A673 (cell line): ENCODE data around the gene DIAPH1. TPM values are rescaled to one million over a fixed set of nuclear protein-coding genes. Genes with fewer than 3 reads are reported as not detected.

Experiments used
- BruUV-seq: library from RNA; stranded (reverse); fragments of 400-500 nt; replicated peaks from 2 replicates; lab custom pipeline; 2021; lab: Mats Ljungman, UMichigan
- CTCF ChIA-PET: fragments of 300-600 bp; sonication (Branson Sonifier 250); formaldehyde crosslinking; loops from one replicate; lab custom pipeline; 2022; ENCODE audit warnings: antibody characterized with exemption; lab: Charles Lee
- POLR2A ChIA-PET: fragments of 300-600 bp; sonication (Branson Sonifier 250); formaldehyde crosslinking; loops from one replicate; lab custom pipeline; 2022; ENCODE audit warnings: antibody characterized with exemption; ENCODE audit not compliant: low non-redundant PET; lab: Charles Lee
- DNase-seq: peaks from one replicate; pipeline ENCODE4 v3.0.0-alpha.2; 2015; ENCODE audit warnings: low spot score
- H3K27ac ChIP-seq: fragments of 200-600 bp; sonication (generic); 2 replicates; pipeline ENCODE4 v1.5.1; 2016; ENCODE audit warnings: mixed run types, low read depth, mild to moderate bottlenecking, mixed read lengths, antibody characterized with exemption, low read length; ENCODE audit not compliant: poor library complexity, severe bottlenecking
- H3K27me3 ChIP-seq: fragments of 200-600 bp; sonication (generic); replicated peaks from 2 replicates; pipeline ENCODE4 v1.6.1; 2017; ENCODE audit warnings: mixed run types, low read depth, mild to moderate bottlenecking, mixed read lengths, antibody characterized with exemption, low read length; ENCODE audit not compliant: insufficient read depth, poor library complexity
- H3K36me3 ChIP-seq: fragments of 200-600 bp; sonication (generic); 2 replicates; pipeline ENCODE4 v1.6.1; 2016; ENCODE audit warnings: mixed run types, mild to moderate bottlenecking, mixed read lengths, antibody characterized with exemption, low read length; ENCODE audit not compliant: insufficient read depth, poor library complexity, severe bottlenecking
- H3K4me1 ChIP-seq: fragments of 200-600 bp; sonication (generic); 2 replicates; pipeline ENCODE4 v1.6.1; 2017; ENCODE audit warnings: mixed run types, mild to moderate bottlenecking, mixed read lengths, antibody characterized with exemption, low read length; ENCODE audit not compliant: insufficient read depth, poor library complexity, severe bottlenecking
- H3K4me3 ChIP-seq: fragments of 200-600 bp; sonication (generic); 2 replicates; pipeline ENCODE4 v1.5.1; 2016; ENCODE audit warnings: low read depth, mixed run types, mild to moderate bottlenecking, mixed read lengths, low read length; ENCODE audit not compliant: poor library complexity, severe bottlenecking
- H3K9me3 ChIP-seq: fragments of 200-600 bp; sonication (generic); 2 replicates; pipeline ENCODE4 v1.6.1; 2016; ENCODE audit warnings: mixed run types, low read depth, mild to moderate bottlenecking, mixed read lengths, antibody characterized with exemption, low read length; ENCODE audit not compliant: poor library complexity, severe bottlenecking
- CTCF ChIP-seq: fragments of 300-800, 200-600 bp; sonication (generic); conservative IDR thresholded peaks from 2 replicates; pipeline ENCODE4 v1.5.1; 2017; ENCODE audit warnings: low read depth, mild to moderate bottlenecking, antibody characterized with exemption, low read length, moderate library complexity, mixed read lengths
- EZH2 ChIP-seq: fragments of 200-600 bp; sonication (generic); IDR thresholded peaks from 2 replicates; pipeline ENCODE4 v1.6.1; 2017; ENCODE audit warnings: borderline replicate concordance, low read depth, mild to moderate bottlenecking, mixed read lengths, antibody characterized with exemption, low read length; ENCODE audit not compliant: poor library complexity, severe bottlenecking
- intact Hi-C: fragments of 100-400 bp; cut with micrococcal nuclease; formaldehyde crosslinking; loops from one replicate; pipeline ENCODE4 v1.10.0; 2022; ENCODE audit not compliant: unreplicated experiment
- total RNA-seq: library from RNA; stranded (reverse); gene quantifications from 2 replicates; pipeline ENCODE4 v1.2.3, GENCODE V29; 2021

DIAPH1 gene
- total RNA-seq, 1 experiment from 2014 or later: 109 TPM

GRCh38 chr5:141657937-141658545 is 39.2 kb upstream of the DIAPH1 start:
- Histone ChIP-seq H3K27ac (no peak overlapping the region), H3K4me1 (no peaks in the 10 kb centered on the region), H3K4me3 (no peak overlapping the region), H3K27me3 (no peaks in the 10 kb centered on the region), H3K36me3 (no peaks in the 10 kb centered on the region), H3K9me3 (no peaks in the 10 kb centered on the region)
- no TSS peak for BruUV-seq
- ChIA-PET POLR2A (no interaction called here), CTCF (interaction anchor here (0.6 kb wide), 1 partner anchor 35 kb away, joined by 3 read pairs; no protein-coding TSS in a partner anchor)
- intact Hi-C loops: no loop called here
- no peak for TF ChIP-seq CTCF
- no peak for DNase-seq

GRCh38 chr5:141657404-141657803 is 38.6 kb upstream of the DIAPH1 start:
- POLR2A ChIA-PET: no interaction called here
- Histone ChIP-seq H3K27ac (no peak overlapping the region), H3K4me3 (no peak overlapping the region), H3K9me3 (no peaks in the 10 kb centered on the region), H3K36me3 (no peaks in the 10 kb centered on the region), H3K4me1 (no peaks in the 10 kb centered on the region), H3K27me3 (no peaks in the 10 kb centered on the region)
- BruUV-seq: no TSS peak
- CTCF ChIA-PET: interaction anchor here (0.6 kb wide), 1 partner anchor 36 kb away, joined by 3 read pairs; no protein-coding TSS in a partner anchor
- no peak for DNase-seq
- intact Hi-C loops: no loop called here
- no peak for TF ChIP-seq EZH2
- TF ChIP-seq CTCF: no peak

GRCh38 chr5:141656396-141656795 is 37.6 kb upstream of the DIAPH1 start:
- ChIA-PET POLR2A (no interaction called here), CTCF (no interaction called here)
- intact Hi-C loops: no loop called here

More at GRCh38 chr5:141656396-141656795, 37.6 kb upstream of the DIAPH1 start:
- BruUV-seq: no TSS peak
- H3K27ac ChIP-seq: no peak overlapping the region
- no peak overlapping the region for H3K4me3 ChIP-seq
- H3K9me3 ChIP-seq: no peaks in the 10 kb centered on the region
- H3K4me1 ChIP-seq: no peaks in the 10 kb centered on the region
- H3K36me3 ChIP-seq: no peaks in the 10 kb centered on the region
- DNase-seq: no peak
- H3K27me3 ChIP-seq: no peaks in the 10 kb centered on the region
- no peak for TF ChIP-seq CTCF
- TF ChIP-seq EZH2: no peak
